ENCODE data around the gene L3MBTL3. TPM values are rescaled to one million over a fixed set of nuclear protein-coding genes. Genes with fewer than 3 reads are reported as not detected.

The L3MBTL3 gene
- polyA plus RNA-seq, 1 of the 3 experiments (the other 2 are of a cell fraction) = 12.6 TPM

GRCh38 chr6:130138909-130139242 lies 120.5 kb downstream of the L3MBTL3 start:
- H2AFZ ChIP-seq (ENCODE audit: low read depth) = no peak overlapping the region
- H3K36me3 ChIP-seq (replicated peaks in 1 of 2; ENCODE audit: control insufficient read depth in 1 of 2, insufficient read depth in 2 of 2, low read length in 1 of 2) = peaks cover 8 to 58% of the 10 kb centered on the region in 2 experiments
- WGBS (ENCODE audit: low lambda C conversion rate) = 89% methylated on average over 3 of the region's 3 CpGs
- TF ChIP-seq RFX5 (IDR thresholded peaks at IDR 0.05; ENCODE audit: low read length) (no peak), EZH2phosphoT487 (IDR thresholded peaks at IDR 0.05; ENCODE audit: borderline replicate concordance, low read depth) (no peak), USF2 (IDR thresholded peaks at IDR 0.05; ENCODE audit: borderline replicate concordance, low read depth, low read length) (no peak), REST (IDR thresholded peaks at IDR 0.05; ENCODE audit: low read depth, low read length) (no peak), FOSL2 (IDR thresholded peaks at IDR 0.05; ENCODE audit: borderline replicate concordance, low read depth) (no peak), GATA2 (CRISPR knock-in tag; IDR thresholded peaks at IDR 0.05) (no peak), TEAD4 (IDR thresholded peaks at IDR 0.05; ENCODE audit: borderline replicate concordance, insufficient read depth) (no peak), POLR2AphosphoS5 (IDR thresholded peaks at IDR 0.05; ENCODE audit: low read depth, low read length) (no peak), PBX3 (IDR thresholded peaks at IDR 0.05) (no peak), USF1 (IDR thresholded peaks at IDR 0.05; ENCODE audit: borderline replicate concordance, low read depth) (no peak), ELF1 (IDR thresholded peaks at IDR 0.05) (no peak), NRF1 (IDR thresholded peaks at IDR 0.05; ENCODE audit: low read depth, low read length) (no peak)
- no peak overlapping the region for H3K4me2 ChIP-seq
- no peak for DNase-seq
- no peaks in the 10 kb centered on the region for H3K27me3 ChIP-seq (ENCODE audit: insufficient read depth)
- no peak overlapping the region for H3K4me3 ChIP-seq (ENCODE audit: low read depth in 2 of 2, low read length in 1 of 2)
- no peaks in the 10 kb centered on the region for H4K20me1 ChIP-seq (ENCODE audit: insufficient read depth)
- ChIA-PET CTCF (no interaction called here), POLR2A (no interaction called here)
- no peaks in the 10 kb centered on the region for H3K79me2 ChIP-seq (ENCODE audit: insufficient read depth)
- H3K4me1 ChIP-seq (ENCODE audit: control insufficient read depth in 1 of 2, insufficient read depth in 2 of 2, low read depth in 1 of 2, low read length in 1 of 2) = no peaks in the 10 kb centered on the region
- H3K27ac ChIP-seq (ENCODE audit: low read depth in 2 of 2, low read length in 1 of 2) = no peak overlapping the region
- no peak overlapping the region for H3K9ac ChIP-seq
- H3K9me3 ChIP-seq = no peaks in the 10 kb centered on the region
- H3F3A ChIP-seq (replicated peaks; ENCODE audit: insufficient read depth) = peaks cover 2% of the 10 kb centered on the region
- H3K9me2 ChIP-seq = no peaks in the 10 kb centered on the region

Data from SK-N-SH (cell line).